ENCODE measurements around the gene PKNOX1.

The PKNOX1 gene

DNA sequence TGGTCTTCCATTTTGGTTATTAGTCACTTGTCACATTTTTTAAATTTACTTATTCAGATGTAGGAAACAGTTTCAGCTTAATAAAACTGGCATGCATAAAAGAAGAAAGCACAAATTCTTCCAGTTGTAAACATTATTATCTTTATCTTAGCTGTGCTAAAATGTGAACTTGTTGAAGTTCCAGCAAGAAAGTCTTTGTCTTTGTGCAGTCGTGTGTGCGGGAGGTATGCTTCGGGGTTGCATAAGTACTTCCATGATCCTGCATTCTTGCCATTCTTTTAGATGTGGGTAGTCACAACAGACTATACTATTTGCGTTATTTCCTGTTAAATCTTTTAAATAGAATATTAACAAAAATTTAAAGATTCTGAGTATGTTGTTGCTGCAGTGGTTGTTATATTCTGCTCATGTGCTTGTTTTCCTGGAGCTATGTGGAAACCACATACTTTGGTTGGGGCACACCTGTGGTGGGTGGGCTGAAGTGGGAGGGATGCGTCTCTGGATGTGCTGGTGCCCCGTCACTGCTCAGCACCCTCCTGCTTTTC, 51.3 kb downstream of the PKNOX1 start:
- no peak for DNase-seq (ENCODE audit: low spot score)

DNA sequence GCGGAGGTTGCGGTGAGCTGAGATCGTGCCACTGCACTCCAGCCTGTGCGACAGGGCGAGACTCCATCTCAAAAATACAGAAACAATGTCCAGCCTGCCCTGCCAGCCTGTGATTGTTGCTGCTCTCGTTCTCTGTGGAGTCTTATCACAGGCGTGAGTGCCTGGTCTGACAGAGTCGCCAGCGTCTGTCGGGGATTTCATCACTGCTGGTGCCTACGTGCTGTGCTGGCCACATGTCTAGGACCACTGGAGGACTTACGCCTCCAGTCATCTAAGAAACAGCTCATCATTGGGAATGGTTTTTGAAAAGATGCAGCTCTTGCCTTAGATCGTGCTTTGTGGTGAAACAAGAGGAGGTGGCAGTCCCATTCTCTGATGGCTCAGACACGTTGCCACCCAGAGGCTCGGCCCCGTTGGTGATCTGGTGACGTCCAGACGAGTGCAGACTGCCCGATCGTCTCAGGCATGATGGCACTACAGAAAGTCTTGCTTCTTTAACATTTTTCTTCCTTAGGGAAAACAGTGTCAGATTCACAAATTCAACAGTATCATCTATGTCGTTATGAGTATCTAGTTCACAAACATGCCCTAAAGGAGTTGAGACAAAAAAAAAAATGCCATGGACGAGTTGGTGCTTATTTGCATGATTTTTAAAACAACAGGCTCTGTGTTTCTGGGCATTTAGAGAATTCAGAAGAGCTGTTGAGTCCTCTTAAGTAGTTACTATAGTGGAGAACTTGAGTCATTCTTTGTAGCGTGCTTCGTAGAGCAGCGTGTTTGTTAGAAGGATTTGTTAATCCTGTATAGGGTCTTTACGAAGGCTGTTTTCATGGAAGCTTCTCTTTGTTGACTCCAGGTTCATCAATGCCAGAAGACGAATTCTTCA, 53.7 kb downstream of the PKNOX1 start:
- Histone ChIP-seq H3K27me3 (ENCODE audit: insufficient read depth, poor library complexity, severe bottlenecking) (no peaks in the 10 kb centered on the region), H3K4me3 (ENCODE audit: severe bottlenecking) (no peak overlapping the region), H3K9me3 (ENCODE audit: severe bottlenecking) (no peaks in the 10 kb centered on the region), H3K27ac (ENCODE audit: poor library complexity, severe bottlenecking) (no peak overlapping the region), H3K36me3 (ENCODE audit: low read depth) (peaks cover 49% of the 10 kb centered on the region), H3K4me1 (ENCODE audit: insufficient read depth, poor library complexity, severe bottlenecking) (no peaks in the 10 kb centered on the region)
- no peak for DNase-seq (ENCODE audit: low spot score)
- TF ChIP-seq, protein P1, sequence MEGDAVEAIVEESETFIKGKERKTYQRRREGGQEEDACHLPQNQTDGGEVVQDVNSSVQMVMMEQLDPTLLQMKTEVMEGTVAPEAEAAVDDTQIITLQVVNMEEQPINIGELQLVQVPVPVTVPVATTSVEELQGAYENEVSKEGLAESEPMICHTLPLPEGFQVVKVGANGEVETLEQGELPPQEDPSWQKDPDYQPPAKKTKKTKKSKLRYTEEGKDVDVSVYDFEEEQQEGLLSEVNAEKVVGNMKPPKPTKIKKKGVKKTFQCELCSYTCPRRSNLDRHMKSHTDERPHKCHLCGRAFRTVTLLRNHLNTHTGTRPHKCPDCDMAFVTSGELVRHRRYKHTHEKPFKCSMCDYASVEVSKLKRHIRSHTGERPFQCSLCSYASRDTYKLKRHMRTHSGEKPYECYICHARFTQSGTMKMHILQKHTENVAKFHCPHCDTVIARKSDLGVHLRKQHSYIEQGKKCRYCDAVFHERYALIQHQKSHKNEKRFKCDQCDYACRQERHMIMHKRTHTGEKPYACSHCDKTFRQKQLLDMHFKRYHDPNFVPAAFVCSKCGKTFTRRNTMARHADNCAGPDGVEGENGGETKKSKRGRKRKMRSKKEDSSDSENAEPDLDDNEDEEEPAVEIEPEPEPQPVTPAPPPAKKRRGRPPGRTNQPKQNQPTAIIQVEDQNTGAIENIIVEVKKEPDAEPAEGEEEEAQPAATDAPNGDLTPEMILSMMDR (IDR thresholded peaks at IDR 0.05; ENCODE audit: poor library complexity, severe bottlenecking) = no peak
- no peak for ATAC-seq (ENCODE audit: low read depth)

More for the DNA sequence above, 51.3 kb downstream of the PKNOX1 start:
- TF ChIP-seq, protein P1 (IDR thresholded peaks at IDR 0.05; ENCODE audit: poor library complexity, severe bottlenecking) = no peak
- H3K4me3 ChIP-seq (ENCODE audit: severe bottlenecking) = no peak overlapping the region
- H3K9me3 ChIP-seq (ENCODE audit: severe bottlenecking) = no peaks in the 10 kb centered on the region
- no peak overlapping the region for H3K27ac ChIP-seq (ENCODE audit: poor library complexity, severe bottlenecking)
- H3K36me3 ChIP-seq (ENCODE audit: low read depth) = peaks cover 51% of the 10 kb centered on the region
- no peak for ATAC-seq (ENCODE audit: low read depth)
- H3K27me3 ChIP-seq (ENCODE audit: insufficient read depth, poor library complexity, severe bottlenecking) = no peaks in the 10 kb centered on the region
- no peaks in the 10 kb centered on the region for H3K4me1 ChIP-seq (ENCODE audit: insufficient read depth, poor library complexity, severe bottlenecking)

- TF ChIP-seq, protein P1 (IDR thresholded peaks at IDR 0.05; ENCODE audit: poor library complexity, severe bottlenecking) = no peak
- no peak overlapping the region for H3K4me3 ChIP-seq (ENCODE audit: severe bottlenecking)
- no peaks in the 10 kb centered on the region for H3K27me3 ChIP-seq (ENCODE audit: insufficient read depth, poor library complexity, severe bottlenecking)
- peaks cover 3% of the 10 kb centered on the region for H3K4me1 ChIP-seq (ENCODE audit: insufficient read depth, poor library complexity, severe bottlenecking)
- ATAC-seq (ENCODE audit: low read depth) (no peak), DNase-seq (ENCODE audit: low spot score) (no peak)
- peaks cover 46% of the 10 kb centered on the region for H3K36me3 ChIP-seq (ENCODE audit: low read depth)
- no peaks in the 10 kb centered on the region for H3K9me3 ChIP-seq (ENCODE audit: severe bottlenecking)
- H3K27ac ChIP-seq (ENCODE audit: poor library complexity, severe bottlenecking) = no peak overlapping the region
Observed at GRCh38 chr21:43029785-43030184, 55.4 kb downstream of the PKNOX1 start.

- Histone ChIP-seq H3K4me3 (ENCODE audit: severe bottlenecking) (no peak overlapping the region), H3K36me3 (ENCODE audit: low read depth) (peaks cover 40% of the 10 kb centered on the region), H3K4me1 (ENCODE audit: insufficient read depth, poor library complexity, severe bottlenecking) (peaks cover 3% of the 10 kb centered on the region), H3K27me3 (ENCODE audit: insufficient read depth, poor library complexity, severe bottlenecking) (no peaks in the 10 kb centered on the region), H3K9me3 (ENCODE audit: severe bottlenecking) (no peaks in the 10 kb centered on the region), H3K27ac (ENCODE audit: poor library complexity, severe bottlenecking) (no peak overlapping the region)
- TF ChIP-seq, protein P1 (IDR thresholded peaks at IDR 0.05; ENCODE audit: poor library complexity, severe bottlenecking) = no peak
- ATAC-seq (ENCODE audit: low read depth) = no peak
- no peak for DNase-seq (ENCODE audit: low spot score)
Observed at GRCh38 chr21:43031121-43031619, 56.8 kb downstream of the PKNOX1 start.

Measured in RWPE2 (cell line).